ENCODE results near the gene TOMM7.
"Not testable (repeated sequence)": the region's sequence is repeated elsewhere in the genome, so short reads cannot be mapped to it uniquely, and the experiment has no call there.

TOMM7 gene

GRCh38 chr7:22783421-22783820, 39.2 kb downstream of the TOMM7 start:
- DNase-seq (ENCODE audit: low read depth): no peak

GRCh38 chr7:22782616-22783232, 39.9 kb downstream of the TOMM7 start:
- peak; percentile 61 for DNase-seq (ENCODE audit: low read depth)

GRCh38 chr7:22781230-22781711, 41.4 kb downstream of the TOMM7 start:
- DNase-seq (ENCODE audit: low read depth): no peak

GRCh38 chr7:22779730-22780323, 42.8 kb downstream of the TOMM7 start:
- DNase-seq (ENCODE audit: low read depth): not testable (repeated sequence)

GRCh38 chr7:22776964-22777363, 45.7 kb downstream of the TOMM7 start:
- no peak for DNase-seq (ENCODE audit: low read depth)

GRCh38 chr7:22772885-22773284, 49.8 kb downstream of the TOMM7 start:
- no peak for DNase-seq (ENCODE audit: low read depth)

- DNase-seq (ENCODE audit: low read depth): no peak
These were observed 50.8 kb downstream of the TOMM7 start for GRCh38 chr7:22771872-22772228.

GRCh38 chr7:22771194-22771871, 51.3 kb downstream of the TOMM7 start:
- DNase-seq (ENCODE audit: low read depth): no peak

GRCh38 chr7:22765609-22766008, 57.0 kb downstream of the TOMM7 start:
- DNase-seq (ENCODE audit: low read depth): no peak
